Upper lobe of left lung (tissue), 6 donors: ENCODE measurements around the gene MPEG1. TPM values are rescaled to one million over a fixed set of nuclear protein-coding genes. Genes with fewer than 3 reads are reported as not detected.

Experiments used
- ATAC-seq, 2 donors: fragments of 200-7000 bp; cut with Tn5 transposase; one replicate each; pipeline ENCODE4 v1.9.1; 2022; ENCODE audit warnings: mild to moderate bottlenecking in 2 of 2, moderate library complexity in 2 of 2; ENCODE audit not compliant: low FRiP score in 2 of 2
- DNase-seq, 2 donors: peaks; one replicate each; pipeline ENCODE4 v3.0.0-alpha.2; 2019 to 2020
- H3K27ac ChIP-seq, 4 donors: fragments of 200-600 bp; sonication (generic); one replicate each; pipeline ENCODE4 v1.5.1; 2016 to 2019
- H3K27me3 ChIP-seq, 4 donors: fragments of 200-600 bp; sonication (generic); one replicate each; pipeline ENCODE4 v1.5.1; 2017 to 2019
- H3K36me3 ChIP-seq, 4 donors: fragments of 200-600 bp; sonication (generic); one replicate each; pipeline ENCODE4 v1.5.1; 2016 to 2019
- H3K4me1 ChIP-seq, 4 donors: fragments of 200-600 bp; sonication (generic); one replicate each; pipeline ENCODE4 v1.5.1; 2018 to 2019
- H3K4me3 ChIP-seq, 4 donors: fragments of 200-600 bp; sonication (generic); one replicate each; pipeline ENCODE4 v1.5.1; 2017 to 2019; ENCODE audit warnings: mild to moderate bottlenecking in 2 of 4, moderate library complexity in 1 of 4
- H3K9me3 ChIP-seq, 4 donors: fragments of 200-600 bp; sonication (generic); one replicate each; pipeline ENCODE4 v1.5.1; 2018 to 2019
- EP300 ChIP-seq, 4 donors: sonication (generic); formaldehyde crosslinking; IDR thresholded peaks; one replicate each; pipeline ENCODE4 v1.5.1; 2017; ENCODE audit warnings: antibody characterized with exemption in 4 of 4, control low read depth in 2 of 4
- POLR2A ChIP-seq, 4 donors: fragments of 450-650 bp; IDR thresholded peaks; one replicate each; pipeline ENCODE4 v1.5.1; 2016 to 2017; ENCODE audit warnings: antibody characterized with exemption in 4 of 4, mild to moderate bottlenecking in 2 of 4
- POLR2AphosphoS5 ChIP-seq, 2 donors: sonication (generic); formaldehyde crosslinking; IDR thresholded peaks; one replicate each; pipeline ENCODE4 v1.5.1; 2017; ENCODE audit warnings: antibody characterized with exemption in 2 of 2
- WGBS, 2 donors: methylation state at CpG; one replicate each; pipeline ENCODE4 v1.1.5; 2017 to 2018; 5-methylcytosine and 5-hydroxymethylcytosine counted together
- total RNA-seq, 6 donors: library from RNA; depleted of rRNA in 4 of 6; stranded (reverse); fragments of >200 nt in 4 of 6; gene quantifications; one replicate each; pipeline versions ENCODE4 v1.1.0 to v1.2.1, GENCODE V29; 2016 to 2021
- TF ChIP-seq, protein P1 (sequence below), 6 experiments: fragments of 450-650 bp in 4 of 6; fragments of 200-600 bp in 2 of 6; sonication (generic) in 2 of 6; IDR thresholded peaks; one replicate each; pipeline ENCODE4 v1.5.1; 2016 to 2019; ENCODE audit warnings: antibody characterized with exemption in 6 of 6
- donor health status: DM: no; HTN: no; CAD: no; lungs with moderate emphysema.
- donor health status: DM: no; HTN: yes; CAD: no; lungs with severe emphysema.

Gene MPEG1
- total RNA-seq, 6 donors from 2014 or later: 5.5 to 59.2 (median 25.1) TPM

DNA sequence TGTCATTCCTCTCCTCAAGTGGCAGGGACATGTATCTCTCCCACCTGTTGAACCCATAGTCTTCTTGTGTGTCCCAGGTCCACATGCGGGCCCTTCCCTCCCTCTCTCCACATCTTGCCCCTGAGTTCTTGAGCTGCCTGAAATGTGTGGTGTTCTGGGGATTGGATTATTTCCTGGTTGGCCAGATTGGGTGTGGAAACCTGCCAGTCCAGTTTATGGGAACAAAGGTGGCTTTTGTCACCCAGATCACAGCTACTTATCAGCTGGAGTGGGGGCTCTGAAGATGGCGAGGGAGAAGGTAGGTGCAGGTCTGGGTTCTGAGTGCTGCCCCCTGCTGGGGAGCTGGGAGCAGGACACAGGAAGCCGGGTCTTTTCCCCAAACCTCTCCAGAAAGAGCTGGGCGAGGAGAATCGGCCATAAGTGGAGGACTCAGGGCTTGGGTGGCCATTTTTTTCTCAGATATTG, 26.6 kb downstream of the MPEG1 start:
- Histone ChIP-seq H3K27me3 (no peaks in the 10 kb centered on the region), H3K9me3 (no peaks in the 10 kb centered on the region), H3K4me3 (no peak overlapping the region), H3K36me3 (peaks cover 0 to 15% (median 0%) of the 10 kb centered on the region in 4 donors), H3K4me1 (peaks cover 51 to 64% (median 55%) of the 10 kb centered on the region in 4 donors), H3K27ac (peak overlapping the region; percentile 28 to 82 (median 74))
- 54 to 65% methylated on average over 4 to 5 of the region's 5 CpGs for WGBS, 2 donors
- TF ChIP-seq, protein P1, sequence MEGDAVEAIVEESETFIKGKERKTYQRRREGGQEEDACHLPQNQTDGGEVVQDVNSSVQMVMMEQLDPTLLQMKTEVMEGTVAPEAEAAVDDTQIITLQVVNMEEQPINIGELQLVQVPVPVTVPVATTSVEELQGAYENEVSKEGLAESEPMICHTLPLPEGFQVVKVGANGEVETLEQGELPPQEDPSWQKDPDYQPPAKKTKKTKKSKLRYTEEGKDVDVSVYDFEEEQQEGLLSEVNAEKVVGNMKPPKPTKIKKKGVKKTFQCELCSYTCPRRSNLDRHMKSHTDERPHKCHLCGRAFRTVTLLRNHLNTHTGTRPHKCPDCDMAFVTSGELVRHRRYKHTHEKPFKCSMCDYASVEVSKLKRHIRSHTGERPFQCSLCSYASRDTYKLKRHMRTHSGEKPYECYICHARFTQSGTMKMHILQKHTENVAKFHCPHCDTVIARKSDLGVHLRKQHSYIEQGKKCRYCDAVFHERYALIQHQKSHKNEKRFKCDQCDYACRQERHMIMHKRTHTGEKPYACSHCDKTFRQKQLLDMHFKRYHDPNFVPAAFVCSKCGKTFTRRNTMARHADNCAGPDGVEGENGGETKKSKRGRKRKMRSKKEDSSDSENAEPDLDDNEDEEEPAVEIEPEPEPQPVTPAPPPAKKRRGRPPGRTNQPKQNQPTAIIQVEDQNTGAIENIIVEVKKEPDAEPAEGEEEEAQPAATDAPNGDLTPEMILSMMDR (IDR thresholded peaks at IDR 0.05): peak; percentile 47 to 72 (median 64)
- peak in 1 of 4 donors; percentile 45 for TF ChIP-seq POLR2A (IDR thresholded peaks at IDR 0.05)
- TF ChIP-seq EP300 (IDR thresholded peaks at IDR 0.05): no peak
- no peak for TF ChIP-seq POLR2AphosphoS5 (IDR thresholded peaks at IDR 0.05)
- peak in 1 of 2 donors; percentile 83 for DNase-seq
- ATAC-seq: peak; percentile 45 to 73

DNA sequence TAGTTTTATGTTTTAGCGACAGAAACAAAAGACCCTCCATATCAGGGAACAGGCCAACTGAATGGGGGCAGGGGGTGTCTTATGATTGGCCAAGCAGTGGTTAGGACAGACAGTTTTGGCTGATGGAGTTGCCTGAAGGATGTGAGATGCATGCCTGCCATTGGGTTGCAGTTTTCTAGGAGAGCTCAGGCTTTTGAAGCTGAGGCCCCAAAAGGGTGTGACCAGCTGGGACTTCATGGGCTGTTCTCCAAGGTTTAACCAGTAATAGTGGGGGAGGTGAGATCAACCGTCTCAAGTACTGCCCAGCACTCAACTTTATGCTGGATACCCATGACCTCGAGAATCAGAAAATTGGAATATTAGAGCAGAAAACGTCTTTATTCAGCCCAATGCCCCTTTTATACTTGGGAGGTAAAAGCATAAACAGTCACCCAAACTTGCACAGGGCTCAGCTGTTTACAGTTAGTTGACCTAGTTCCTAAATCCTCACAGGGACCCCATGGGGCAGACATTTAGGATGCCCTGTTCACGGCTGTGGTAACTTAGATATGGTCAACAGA, 27.3 kb downstream of the MPEG1 start:
- DNase-seq: no peak
- no peaks in the 10 kb centered on the region for H3K9me3 ChIP-seq
- peaks cover 51 to 63% (median 55%) of the 10 kb centered on the region in 4 donors for H3K4me1 ChIP-seq
- H3K4me3 ChIP-seq: no peak overlapping the region
- ATAC-seq: peak in 1 of 2 donors; percentile 8
- peak overlapping the region; percentile 28 to 82 (median 74) for H3K27ac ChIP-seq
- 57 to 71% methylated on average over 4 to 5 of the region's 5 CpGs for WGBS, 2 donors
- peaks cover 0 to 15% (median 0%) of the 10 kb centered on the region in 4 donors for H3K36me3 ChIP-seq
- no peaks in the 10 kb centered on the region for H3K27me3 ChIP-seq
- TF ChIP-seq POLR2A (IDR thresholded peaks at IDR 0.05): no peak

DNA sequence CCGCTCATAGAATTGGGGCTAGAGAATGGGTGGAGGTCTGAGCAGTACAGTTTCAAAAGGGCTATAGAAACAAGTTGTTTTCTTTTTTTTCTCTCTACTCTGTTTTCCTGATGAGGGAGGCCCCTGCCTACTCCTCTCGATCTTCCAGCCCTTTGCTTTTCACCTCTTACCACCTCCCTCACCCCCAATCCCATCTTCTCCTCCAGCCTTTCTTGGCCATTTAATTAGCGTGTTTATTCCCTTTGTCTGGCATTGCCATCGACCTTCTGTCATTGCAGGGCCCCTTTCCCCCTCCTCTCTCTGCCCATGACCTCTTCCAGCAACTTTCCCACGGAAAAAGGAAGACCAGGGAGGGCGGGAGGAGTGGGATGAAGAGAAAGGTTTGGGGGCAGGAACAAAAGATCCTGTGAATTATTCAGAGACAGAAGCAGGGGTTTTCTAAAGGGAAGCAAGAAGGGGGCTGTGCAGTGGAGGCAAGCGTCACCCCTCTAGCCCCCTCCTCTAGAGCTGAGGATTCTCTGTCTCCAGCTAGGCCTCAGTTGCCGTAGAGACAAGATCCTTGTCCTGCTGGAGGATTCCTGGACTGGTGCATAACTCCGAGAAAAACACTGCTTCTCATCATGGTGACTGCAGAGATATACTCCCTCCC, 27.9 kb downstream of the MPEG1 start:
- H3K27me3 ChIP-seq: no peaks in the 10 kb centered on the region
- TF ChIP-seq EP300 (IDR thresholded peaks at IDR 0.05) (no peak), POLR2AphosphoS5 (IDR thresholded peaks at IDR 0.05) (no peak), POLR2A (IDR thresholded peaks at IDR 0.05) (no peak)
- H3K9me3 ChIP-seq: no peaks in the 10 kb centered on the region
- 63 to 72% methylated on average over 9 of the region's 9 CpGs for WGBS, 2 donors
- peaks cover 0 to 15% (median 0%) of the 10 kb centered on the region in 4 donors for H3K36me3 ChIP-seq
- ATAC-seq (no peak), DNase-seq (no peak)
- peak overlapping the region in 3 of 4 donors; percentile 73 to 82 (median 74) for H3K27ac ChIP-seq
- no peak overlapping the region for H3K4me3 ChIP-seq
- H3K4me1 ChIP-seq: peaks cover 47 to 56% (median 49%) of the 10 kb centered on the region in 4 donors

DNA sequence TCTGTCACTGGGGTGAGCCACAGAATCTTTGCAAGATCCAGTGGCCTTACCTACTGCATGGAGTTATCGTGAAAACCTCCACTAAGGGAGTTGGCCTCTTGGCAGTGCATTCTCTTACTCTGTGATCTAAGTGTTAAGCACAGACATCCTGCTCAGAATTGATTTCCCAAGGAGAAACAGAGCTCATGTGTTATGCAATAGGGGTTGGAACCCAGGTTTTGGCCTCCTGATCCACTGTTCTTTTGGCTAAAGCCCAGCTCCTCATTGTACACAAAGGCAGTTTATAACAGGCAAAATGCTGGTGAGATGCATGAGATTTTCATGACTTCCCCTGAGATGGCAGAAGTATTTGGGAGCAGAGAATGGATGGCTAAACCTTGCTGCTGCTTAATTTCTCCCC, 29.0 kb downstream of the MPEG1 start:
- Histone ChIP-seq H3K27me3 (no peaks in the 10 kb centered on the region), H3K36me3 (peaks cover 0 to 9% (median 0%) of the 10 kb centered on the region in 4 donors), H3K4me1 (peaks cover 39 to 50% (median 40%) of the 10 kb centered on the region in 4 donors), H3K27ac (peak overlapping the region in 3 of 4 donors; percentile 73 to 82 (median 74)), H3K9me3 (no peaks in the 10 kb centered on the region), H3K4me3 (no peak overlapping the region)
- 67 to 100% methylated on average over 1 of the region's 1 CpG for WGBS, 2 donors
- DNase-seq: no peak
- TF ChIP-seq EP300 (IDR thresholded peaks at IDR 0.05): no peak
- TF ChIP-seq POLR2AphosphoS5 (IDR thresholded peaks at IDR 0.05): peak in 1 of 2 donors; percentile 46
- no peak for TF ChIP-seq POLR2A (IDR thresholded peaks at IDR 0.05)
- TF ChIP-seq, protein P1 (IDR thresholded peaks at IDR 0.05): no peak
- peak in 1 of 2 donors; percentile 22 for ATAC-seq

DNA sequence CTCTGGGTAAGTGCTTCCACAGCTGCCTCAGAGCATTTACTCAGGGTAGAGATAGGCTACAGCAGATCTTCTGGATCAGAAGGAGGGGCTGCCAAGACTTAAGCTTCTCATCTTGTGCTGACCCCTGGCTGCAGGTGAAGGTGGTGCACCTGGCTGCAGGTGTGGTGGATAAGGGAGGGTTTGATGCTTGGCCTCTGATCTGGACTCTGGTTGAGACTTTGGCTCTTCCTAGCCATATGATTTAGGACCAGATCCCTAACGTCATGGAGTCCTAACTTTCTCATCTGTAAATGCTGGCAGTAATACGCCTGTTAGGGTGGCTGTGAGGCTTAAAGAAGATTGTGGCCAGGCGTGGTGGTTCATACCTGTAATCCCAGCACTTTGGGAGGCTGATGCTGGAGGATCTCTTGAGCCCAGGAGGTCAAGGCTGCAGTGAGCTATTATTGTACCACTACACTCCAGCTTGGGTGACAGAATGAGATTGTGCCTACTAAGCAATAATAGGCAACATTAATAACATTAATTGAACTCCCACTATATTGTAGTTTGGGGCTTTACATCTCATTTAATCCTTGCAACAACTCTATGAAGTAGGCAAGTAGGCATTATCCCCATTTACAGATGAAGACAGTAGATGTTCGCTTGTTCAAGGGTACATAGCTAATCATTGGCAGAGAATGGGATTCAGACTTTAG, 30.1 kb downstream of the MPEG1 start:
- Histone ChIP-seq H3K27ac (peak overlapping the region in 1 of 4 donors; percentile 6), H3K27me3 (no peaks in the 10 kb centered on the region), H3K9me3 (no peaks in the 10 kb centered on the region), H3K36me3 (peaks cover 0 to 9% (median 0%) of the 10 kb centered on the region in 4 donors), H3K4me3 (no peak overlapping the region), H3K4me1 (peaks cover 32 to 40% (median 33%) of the 10 kb centered on the region in 4 donors)
- DNase-seq (no peak), ATAC-seq (no peak)
- 88 to 91% methylated on average over 3 to 4 of the region's 4 CpGs for WGBS, 2 donors
- TF ChIP-seq POLR2AphosphoS5 (IDR thresholded peaks at IDR 0.05): no peak
- TF ChIP-seq, protein P1 (IDR thresholded peaks at IDR 0.05): peak in 4 of 6 experiments; percentile 26 to 48 (median 43)
